HepG2 (cell line): ENCODE data around the gene MTG1. TPM values are rescaled to one million over a fixed set of nuclear protein-coding genes. Genes with fewer than 3 reads are reported as not detected.

ENCODE experiments used
- ATRX ChIP-seq: sonication (generic); formaldehyde crosslinking; IDR thresholded peaks from 2 replicates; pipeline ENCODE4 v1.4.0; 2020; ENCODE audit warnings: missing genetic modification reagents, borderline replicate concordance
- CBX5 ChIP-seq: sonication (generic); formaldehyde crosslinking; IDR thresholded peaks from 2 replicates; pipeline ENCODE4 v1.4.0; 2020; ENCODE audit warnings: missing genetic modification reagents, borderline replicate concordance
- FOXK1 ChIP-seq: sonication (generic); formaldehyde crosslinking; IDR thresholded peaks from 2 replicates; pipeline ENCODE4 v1.4.0; 2020; ENCODE audit warnings: low read depth, missing genetic modification reagents, borderline replicate concordance
- IRX3 ChIP-seq: sonication (generic); formaldehyde crosslinking; IDR thresholded peaks from 2 replicates; pipeline ENCODE4 v1.8.1; 2023; ENCODE audit warnings: mild to moderate bottlenecking, low read depth, missing genetic modification reagents, borderline replicate concordance
- KDM4B ChIP-seq: sonication (generic); formaldehyde crosslinking; IDR thresholded peaks from 2 replicates; pipeline ENCODE4 v1.4.0; 2020; ENCODE audit warnings: missing genetic modification reagents
- SAP130 ChIP-seq: IDR thresholded peaks from 2 replicates; pipeline ENCODE4 v1.6.1; 2016; ENCODE audit warnings: low read depth
- SP2 ChIP-seq: sonication (generic); formaldehyde crosslinking; IDR thresholded peaks from 2 replicates; pipeline ENCODE4 v1.5.1; 2020; ENCODE audit warnings: mild to moderate bottlenecking, missing genetic modification reagents
- ZC3H13 ChIP-seq: sonication (generic); formaldehyde crosslinking; IDR thresholded peaks from 2 replicates; pipeline ENCODE4 v1.8.1; 2023; ENCODE audit warnings: mild to moderate bottlenecking, missing genetic modification reagents, moderate library complexity
- ZHX2 ChIP-seq, 2 experiments: sonication (generic) in 1 of 2; formaldehyde crosslinking in 1 of 2; IDR thresholded peaks; 2 replicates each; pipeline versions ENCODE4 v1.6.1 to v1.9.0; 2014 to 2022; ENCODE audit warnings: antibody characterized with exemption in 1 of 2, borderline replicate concordance in 1 of 2, inconsistent platforms in 1 of 2, low read depth in 1 of 2, missing genetic modification reagents in 1 of 2
- ZNF563 ChIP-seq: sonication (generic); formaldehyde crosslinking; IDR thresholded peaks from 2 replicates; pipeline ENCODE4 v1.8.0; 2022; ENCODE audit warnings: mild to moderate bottlenecking, moderate library complexity, missing genetic modification reagents
- ZNF572 ChIP-seq: sonication (generic); formaldehyde crosslinking; IDR thresholded peaks from 2 replicates; pipeline ENCODE4 v1.5.1; 2020; ENCODE audit warnings: mild to moderate bottlenecking, missing genetic modification reagents
- ZNF674 ChIP-seq: sonication (generic); formaldehyde crosslinking; IDR thresholded peaks from 2 replicates; pipeline ENCODE4 v1.5.0; 2020; ENCODE audit warnings: low read depth, mild to moderate bottlenecking, missing genetic modification reagents
- ZNF850 ChIP-seq: sonication (generic); formaldehyde crosslinking; conservative IDR thresholded peaks from 2 replicates; pipeline ENCODE4 v1.9.0; 2021; ENCODE audit warnings: mild to moderate bottlenecking, missing genetic modification reagents
- polyA plus RNA-seq, 8 experiments: library from polyadenylated mRNA; depleted of rRNA in 3 of 8; stranded (reverse) in 7 of 8; unstranded in 1 of 8; fragments of >200 nt; fragmentation: Illumina TruSeq in 4 of 8; extraction: Trizol in 4 of 8; gene quantifications; 2 replicates each; pipeline versions ENCODE4 v1.2.1 to v1.2.3, GENCODE V29; 2011 to 2016; ENCODE audit warnings: low read depth in 4 of 8, missing spikeins in 1 of 8, mixed read lengths in 1 of 8; ENCODE audit not compliant: insufficient read depth in 1 of 8
- total RNA-seq, 5 experiments: library from RNA; depleted of rRNA; stranded (reverse); fragments of >200 nt; fragmentation: Illumina TruSeq; extraction: Trizol; gene quantifications; 2 replicates each; pipeline ENCODE4 v1.2.3, GENCODE V29; 2016; ENCODE audit warnings: low read depth in 1 of 5
- TF ChIP-seq, protein P1 (sequence below): sonication (generic); formaldehyde crosslinking; IDR thresholded peaks from 2 replicates; pipeline ENCODE4 v1.4.0; 2020; ENCODE audit warnings: mild to moderate bottlenecking, missing genetic modification reagents

Gene MTG1
- total and polyA plus RNA-seq, 2 of the 13 experiments (the other 11 are each of a cell fraction or from before 2014, with no cell fraction given) = 42.0 to 103 TPM

DNA sequence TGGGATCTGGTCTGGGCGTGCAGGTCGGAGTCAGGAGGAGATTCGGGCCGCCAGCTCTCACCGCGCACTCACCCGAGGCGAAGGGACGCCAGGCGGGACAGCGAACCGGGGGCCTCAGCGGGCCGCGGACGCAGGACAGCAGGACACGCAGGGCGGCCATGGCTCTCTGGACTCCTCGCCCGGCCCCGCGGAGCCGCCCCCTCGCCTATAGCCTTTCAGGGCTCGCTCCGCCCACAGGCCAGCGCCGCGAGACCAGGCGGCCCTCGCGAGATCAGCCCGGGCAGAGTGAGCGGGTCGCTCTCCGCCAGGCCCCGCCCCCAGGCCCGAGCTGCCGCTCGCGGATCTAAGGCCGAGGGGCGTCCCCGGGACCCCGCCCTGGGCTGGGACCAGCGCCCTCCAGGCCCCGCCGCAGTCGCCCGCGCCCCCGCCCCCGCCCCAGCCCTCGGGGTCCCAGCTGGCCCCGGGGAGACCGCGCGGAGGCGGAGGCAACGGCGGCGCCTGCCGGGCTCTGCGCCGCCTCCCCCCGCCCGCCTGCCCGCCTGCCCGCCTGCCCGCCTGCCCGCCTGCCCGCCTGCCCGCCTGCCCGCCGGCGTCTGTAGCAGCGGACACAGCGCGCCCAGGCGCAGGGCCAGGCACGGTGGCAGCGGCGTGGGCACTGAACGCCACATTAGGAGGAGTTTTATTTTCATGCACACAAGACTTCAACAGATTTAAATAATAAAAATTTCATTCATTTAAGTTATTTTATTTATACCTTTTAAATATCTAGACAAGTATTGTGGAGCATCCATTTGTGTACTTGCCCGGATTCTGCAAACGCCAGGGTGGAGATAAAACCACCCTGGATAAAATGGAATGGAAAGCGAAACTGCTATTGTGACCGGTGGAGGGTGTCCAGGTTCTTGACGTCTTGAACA, 20.5 kb upstream of the MTG1 start, which contains the start of gene ECHS1 (continued):
- TF ChIP-seq, protein P1, sequence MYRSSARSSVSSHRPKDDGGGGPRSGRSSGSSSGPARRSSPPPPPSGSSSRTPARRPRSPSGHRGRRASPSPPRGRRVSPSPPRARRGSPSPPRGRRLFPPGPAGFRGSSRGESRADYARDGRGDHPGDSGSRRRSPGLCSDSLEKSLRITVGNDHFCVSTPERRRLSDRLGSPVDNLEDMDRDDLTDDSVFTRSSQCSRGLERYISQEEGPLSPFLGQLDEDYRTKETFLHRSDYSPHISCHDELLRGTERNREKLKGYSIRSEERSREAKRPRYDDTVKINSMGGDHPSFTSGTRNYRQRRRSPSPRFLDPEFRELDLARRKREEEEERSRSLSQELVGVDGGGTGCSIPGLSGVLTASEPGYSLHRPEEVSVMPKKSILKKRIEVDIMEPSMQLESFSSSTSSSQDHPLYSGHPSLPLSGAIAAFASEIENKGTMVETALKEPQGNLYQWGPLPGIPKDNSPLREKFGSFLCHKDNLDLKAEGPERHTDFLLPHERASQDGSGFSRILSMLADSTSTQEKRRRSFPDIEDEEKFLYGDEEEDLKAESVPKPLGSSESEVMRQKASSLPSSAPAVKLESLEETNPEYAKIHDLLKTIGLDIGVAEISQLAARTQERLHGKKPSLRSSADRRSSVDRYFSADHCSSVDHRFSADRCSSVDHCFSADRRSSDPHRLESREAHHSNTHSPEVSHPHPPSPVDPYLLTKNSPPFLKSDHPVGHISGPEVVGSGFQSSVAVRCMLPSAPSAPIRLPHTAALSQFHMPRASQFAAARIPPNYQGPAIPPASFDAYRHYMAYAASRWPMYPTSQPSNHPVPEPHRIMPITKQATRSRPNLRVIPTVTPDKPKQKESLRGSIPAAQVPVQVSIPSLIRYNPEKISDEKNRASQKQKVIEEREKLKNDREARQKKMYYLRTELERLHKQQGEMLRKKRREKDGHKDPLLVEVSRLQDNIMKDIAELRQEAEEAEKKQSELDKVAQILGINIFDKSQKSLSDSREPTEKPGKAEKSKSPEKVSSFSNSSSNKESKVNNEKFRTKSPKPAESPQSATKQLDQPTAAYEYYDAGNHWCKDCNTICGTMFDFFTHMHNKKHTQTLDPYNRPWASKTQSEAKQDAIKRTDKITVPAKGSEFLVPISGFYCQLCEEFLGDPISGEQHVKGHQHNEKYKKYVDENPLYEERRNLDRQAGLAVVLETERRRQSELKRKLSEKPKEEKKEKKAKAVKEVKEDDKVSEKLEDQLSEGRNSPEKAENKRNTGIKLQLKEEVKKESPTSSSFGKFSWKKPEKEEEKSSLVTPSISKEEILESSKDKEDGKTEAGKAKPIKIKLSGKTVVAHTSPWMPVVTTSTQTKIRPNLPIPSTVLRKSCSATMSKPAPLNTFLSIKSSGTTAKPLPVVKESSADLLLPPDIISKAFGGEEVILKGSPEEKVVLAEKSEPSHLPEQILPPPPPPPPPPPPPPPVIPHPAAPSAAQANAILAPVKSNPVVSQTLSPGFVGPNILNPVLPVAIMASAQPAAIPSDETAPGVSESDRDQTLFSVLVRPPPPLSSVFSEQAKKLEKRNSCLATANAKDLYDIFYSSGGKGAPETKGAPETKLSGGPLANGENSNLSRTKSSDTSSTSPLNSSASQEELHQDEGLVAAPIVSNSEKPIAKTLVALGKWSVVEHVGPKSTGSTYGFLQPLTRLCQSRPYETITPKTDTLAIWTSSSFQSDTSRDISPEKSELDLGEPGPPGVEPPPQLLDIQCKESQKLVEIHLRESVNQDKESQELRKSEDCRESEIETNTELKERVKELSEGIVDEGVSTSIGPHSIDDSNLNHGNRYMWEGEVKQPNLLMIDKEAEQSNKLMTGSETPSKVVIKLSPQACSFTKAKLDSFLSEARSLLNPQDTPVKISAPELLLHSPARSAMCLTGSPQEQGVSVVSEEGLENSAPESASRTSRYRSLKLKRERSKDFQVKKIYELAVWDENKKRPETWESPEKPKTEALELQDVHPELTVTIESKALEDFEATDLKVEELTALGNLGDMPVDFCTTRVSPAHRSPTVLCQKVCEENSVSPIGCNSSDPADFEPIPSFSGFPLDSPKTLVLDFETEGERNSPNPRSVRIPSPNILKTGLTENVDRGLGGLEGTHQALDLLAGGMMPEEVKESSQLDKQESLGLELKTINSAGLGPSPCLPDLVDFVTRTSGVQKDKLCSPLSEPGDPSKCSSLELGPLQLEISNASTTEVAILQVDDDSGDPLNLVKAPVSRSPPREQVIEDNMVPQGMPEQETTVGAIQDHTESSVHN (CRISPR knock-in tag) = no peak
- TF ChIP-seq IRX3 (CRISPR knock-in tag) = peak; percentile 32; the same call in 1 of the 2 replicates
- no peak for TF ChIP-seq ZNF674
- TF ChIP-seq SP2 (CRISPR knock-in tag) = no peak; the same call in 1 of the 2 replicates
- TF ChIP-seq CBX5 = no peak
- no peak for TF ChIP-seq ZNF850 (CRISPR knock-in tag)
- no peak for TF ChIP-seq ZHX2 (IDR thresholded peaks at IDR 0.05; ENCODE audit: low read depth)
- no peak for TF ChIP-seq ZHX2 (CRISPR knock-in tag; IDR thresholded peaks at IDR 0.05; ENCODE audit: borderline replicate concordance)
- TF ChIP-seq FOXK1 = no peak
- TF ChIP-seq ATRX (CRISPR knock-in tag) = no peak
- 0 out of 2 replicates have a peak, but pooled peaks have one; percentile 37 for TF ChIP-seq KDM4B (CRISPR knock-in tag)
- no peak for TF ChIP-seq ZC3H13 (CRISPR knock-in tag)
- TF ChIP-seq ZNF572 (CRISPR knock-in tag) = no peak
- peak; percentile 84 for TF ChIP-seq SAP130 (CRISPR knock-in tag)
- no peak for TF ChIP-seq ZNF563 (CRISPR knock-in tag)
